Hepatic stellate cell (primary cell): ENCODE data around the gene GGNBP2.

ENCODE experiments used
- DNase-seq: peaks from one replicate; pipeline ENCODE4 v3.0.0; 2011; ENCODE audit warnings: low spot score

GGNBP2 gene

DNA sequence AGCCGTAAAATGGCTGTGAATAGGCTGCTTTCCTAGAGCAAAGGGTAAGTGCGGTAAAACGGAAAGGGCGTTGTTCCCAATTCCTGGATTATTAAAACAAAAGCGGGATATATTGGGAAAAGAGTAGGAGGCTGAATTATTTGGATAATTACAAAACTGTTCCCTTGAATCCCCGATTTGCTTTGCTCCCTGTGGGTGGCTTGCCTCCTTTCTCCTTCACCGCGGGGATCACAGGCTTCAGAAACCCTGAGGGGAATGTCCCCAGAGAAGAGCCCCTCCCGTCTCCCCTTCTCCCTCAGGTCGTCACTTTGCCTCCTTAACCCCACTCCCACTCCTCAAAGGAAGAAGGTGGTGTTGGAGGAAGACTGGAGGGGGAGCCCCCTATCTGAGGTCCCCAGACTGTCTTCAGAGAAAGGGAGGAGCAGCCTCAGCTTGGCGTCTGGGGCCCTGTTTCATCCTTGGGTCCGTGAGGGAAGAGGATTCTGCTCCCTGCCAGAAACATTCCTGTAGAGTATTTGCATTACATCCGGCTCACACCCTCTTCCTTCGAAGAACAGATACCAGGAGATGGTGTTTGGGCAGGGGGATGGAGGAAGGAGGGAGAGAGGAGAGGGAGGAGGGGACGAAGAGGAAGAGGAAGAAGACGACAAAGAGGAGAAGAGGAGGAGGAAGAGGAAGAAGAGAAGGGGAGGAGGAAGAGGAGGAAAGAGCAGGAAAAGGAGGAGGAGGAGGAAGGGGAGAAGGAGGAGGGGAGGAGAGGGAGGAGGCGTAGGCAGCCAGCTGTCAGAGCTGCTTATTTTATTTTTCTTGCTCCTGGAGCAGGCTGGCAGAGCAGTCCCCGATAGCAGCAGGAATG, 88.4 kb downstream of the GGNBP2 start:
- DNase-seq: peak; percentile 31
